Hematopoietic multipotent progenitor cell (in vitro differentiated cells): ENCODE data around the gene TADA1. TPM values are rescaled to one million over a fixed set of nuclear protein-coding genes. Genes with fewer than 3 reads are reported as not detected.
"Not testable (repeated sequence)": the region's sequence is repeated elsewhere in the genome, so short reads cannot be mapped to it uniquely, and the experiment has no call there.

ENCODE experiments used
- DNase-seq, 3 donors: peaks; one replicate each; pipeline ENCODE4 v3.0.0-alpha.2; 2011 to 2015; ENCODE audit warnings: low read depth in 2 of 3, low spot score in 2 of 3
- total RNA-seq: library from RNA; depleted of rRNA; stranded (reverse); fragments of >200 nt; gene quantifications from one replicate; pipeline ENCODE4 v1.2.3, GENCODE V29; 2012

The TADA1 gene
- total RNA-seq, 1 donor, result 14.3 TPM

DNA sequence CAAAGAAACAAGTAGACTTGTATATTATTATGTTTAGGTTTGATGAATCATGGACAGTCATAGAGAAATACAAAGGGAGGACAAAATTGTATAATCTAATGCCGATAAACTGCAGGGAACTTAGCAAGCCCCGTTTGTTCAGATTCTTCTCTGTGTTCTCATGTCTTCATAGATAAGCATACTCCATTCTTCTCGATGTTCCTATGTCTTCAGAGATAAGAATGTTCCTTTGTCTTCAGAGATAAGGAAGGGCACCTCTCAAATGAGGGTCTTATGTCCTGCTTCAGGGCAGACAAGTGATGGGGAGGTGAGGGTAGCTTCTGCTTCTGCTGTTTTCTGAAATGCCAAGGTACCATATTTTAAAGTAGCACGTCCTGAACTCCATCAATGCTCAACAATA, 19.7 kb upstream of the TADA1 start:
- no peak for DNase-seq

DNA sequence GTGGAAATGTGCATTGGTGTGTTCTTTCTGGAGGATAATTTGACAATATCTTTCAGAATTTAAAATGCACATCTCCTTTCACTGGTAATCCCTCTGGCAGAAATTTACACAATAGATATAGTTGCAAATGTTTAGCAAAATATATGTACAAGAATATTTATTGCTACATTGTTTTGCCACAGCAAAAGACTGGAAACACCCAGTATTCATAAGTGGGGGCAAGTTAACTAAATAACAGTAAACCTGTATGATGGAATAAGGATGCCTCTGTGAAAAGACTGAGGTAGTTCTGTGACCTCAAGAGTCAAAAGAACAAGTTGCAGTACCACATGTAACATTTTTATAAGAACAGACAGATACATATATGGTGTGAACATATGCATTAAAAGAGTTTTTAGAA, 13.7 kb upstream of the TADA1 start:
- DNase-seq, result no peak

DNA sequence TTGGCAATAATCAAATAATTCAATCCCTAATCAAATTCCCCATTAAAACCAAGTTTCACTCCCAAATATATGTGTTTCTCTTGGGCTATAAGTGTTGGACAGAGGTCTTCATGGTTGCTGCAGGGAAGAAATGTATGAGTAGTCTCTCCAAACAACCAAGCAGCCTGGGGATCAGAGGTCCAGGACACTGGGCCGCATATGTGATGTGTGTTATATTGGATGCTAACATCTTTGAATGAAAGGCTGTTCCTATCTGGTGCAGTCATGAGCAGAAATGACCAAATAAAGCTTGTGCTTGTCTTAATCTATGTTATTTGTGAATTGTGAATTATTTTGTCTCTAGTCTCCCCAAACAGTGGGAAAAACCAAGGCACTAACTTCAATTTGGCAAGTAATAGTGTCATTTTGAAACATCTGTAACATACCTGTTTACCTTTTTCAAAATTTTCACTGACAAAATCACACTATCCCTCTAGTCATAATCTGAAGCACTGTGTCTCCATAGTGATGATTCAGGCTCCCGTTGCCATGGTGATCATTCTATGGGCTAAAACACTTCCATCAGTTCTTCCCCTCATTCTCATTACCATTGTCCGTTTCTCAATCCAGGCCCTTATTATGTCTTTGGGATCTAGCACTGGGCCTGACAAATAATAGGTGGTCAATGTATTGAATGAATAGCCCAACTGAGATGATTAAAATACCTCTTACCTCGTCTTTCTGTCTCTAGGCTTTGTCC, 12.5 kb upstream of the TADA1 start:
- DNase-seq, result no peak

DNA sequence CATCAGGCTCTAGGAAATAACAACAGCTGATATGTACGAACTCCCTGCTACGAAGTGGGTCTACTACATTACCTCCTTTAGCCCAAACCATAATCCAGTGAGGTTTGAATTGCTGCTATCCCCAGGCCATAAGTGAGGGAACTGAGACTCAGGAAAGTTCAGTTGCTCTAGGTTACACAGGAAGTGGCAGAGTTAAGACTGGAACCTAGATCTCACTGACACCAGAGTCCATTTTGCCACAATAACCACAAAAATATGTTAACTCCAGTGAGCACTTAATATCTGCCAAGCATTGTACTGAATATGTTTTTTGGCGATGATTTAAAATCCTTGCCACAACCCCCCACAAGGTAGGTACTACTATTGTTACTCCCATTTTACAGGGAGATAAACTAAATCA, 8.9 kb upstream of the TADA1 start:
- DNase-seq, result no peak

DNA sequence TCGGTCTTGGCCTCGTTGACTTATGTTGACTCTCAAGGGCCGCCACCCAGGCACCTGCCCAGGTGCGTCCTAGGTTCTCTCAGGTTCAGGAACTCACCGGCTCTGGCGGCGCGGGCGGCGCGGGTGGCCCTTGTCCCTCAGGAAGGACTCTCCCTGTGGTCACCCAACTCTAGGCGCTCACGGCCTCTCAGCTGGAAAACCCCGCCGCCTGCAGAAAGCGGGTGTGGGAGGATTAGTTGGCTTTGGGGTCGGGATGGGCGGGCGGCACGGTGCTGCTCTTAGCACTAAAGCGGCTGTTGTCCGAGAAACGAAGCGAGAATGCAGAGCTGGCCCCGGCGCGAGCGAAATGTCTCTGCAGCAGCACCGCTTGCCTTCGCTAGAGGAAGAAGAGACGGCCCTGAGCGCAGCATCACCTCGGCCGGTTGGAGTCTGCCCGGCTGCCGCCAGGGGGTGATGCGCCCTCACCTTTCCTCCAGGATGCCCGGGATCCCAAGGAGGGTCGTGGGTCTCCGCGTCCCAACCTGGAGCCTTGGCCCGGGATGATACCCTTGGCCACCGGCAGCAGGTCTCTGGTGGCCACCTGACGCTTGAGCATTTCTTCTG, 8.1 kb upstream of the TADA1 start:
- DNase-seq, result peak in 2 of 3 donors; percentile 52 to 60

DNA sequence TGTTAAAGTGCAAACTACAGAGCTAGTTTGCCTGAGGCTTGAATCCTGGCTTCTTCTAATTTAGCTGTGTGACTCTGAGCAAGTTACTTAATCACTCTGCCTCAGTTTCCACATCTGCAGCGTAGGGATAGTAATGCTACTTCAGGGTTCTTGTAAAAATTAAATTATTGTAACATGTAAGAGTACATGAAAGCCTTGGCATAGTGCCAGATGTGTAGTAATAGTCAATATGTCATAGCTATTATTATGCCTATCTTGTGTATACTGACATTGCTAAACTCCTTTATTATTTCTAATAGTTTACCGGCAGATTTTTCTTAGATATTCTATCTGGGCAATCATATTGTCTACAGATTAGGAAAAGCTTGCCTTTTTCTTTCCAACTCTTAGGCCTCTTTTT, 6.8 kb upstream of the TADA1 start:
- no peak for DNase-seq

DNA sequence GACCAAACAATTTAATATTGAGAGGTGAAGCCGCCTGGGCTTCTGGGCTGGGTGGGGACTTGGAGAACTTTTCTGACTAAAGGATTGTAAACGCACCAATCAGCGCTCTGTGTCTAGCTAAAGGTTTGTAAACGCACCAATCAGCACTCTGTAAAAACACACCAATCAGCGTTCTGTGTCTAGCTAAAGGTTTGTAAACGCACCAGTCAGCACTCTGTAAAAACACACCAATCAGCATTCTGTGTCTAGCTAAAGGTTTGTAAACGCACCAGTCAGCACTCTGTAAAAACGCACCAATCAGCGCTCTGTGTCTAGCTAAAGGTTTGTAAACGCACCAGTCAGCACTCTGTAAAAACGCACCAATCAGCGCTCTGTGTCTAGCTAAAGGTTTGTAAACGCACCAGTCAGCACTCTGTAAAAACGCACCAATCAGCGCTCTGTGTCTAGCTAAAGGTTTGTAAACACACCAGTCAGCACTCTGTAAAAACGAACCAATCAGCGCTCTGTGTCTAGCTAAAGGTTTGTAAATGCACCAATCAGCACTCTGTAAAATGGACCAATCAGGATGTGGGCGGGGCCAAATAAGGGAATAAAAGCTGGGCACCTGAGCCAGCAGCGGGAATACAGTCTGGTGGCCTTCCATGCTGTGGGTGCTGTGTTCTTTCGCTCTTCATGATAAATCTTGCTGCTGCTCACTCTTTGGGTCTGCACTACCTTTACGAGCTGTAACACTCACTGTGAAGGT, 2.3 kb upstream of the TADA1 start:
- not testable (repeated sequence) for DNase-seq

DNA sequence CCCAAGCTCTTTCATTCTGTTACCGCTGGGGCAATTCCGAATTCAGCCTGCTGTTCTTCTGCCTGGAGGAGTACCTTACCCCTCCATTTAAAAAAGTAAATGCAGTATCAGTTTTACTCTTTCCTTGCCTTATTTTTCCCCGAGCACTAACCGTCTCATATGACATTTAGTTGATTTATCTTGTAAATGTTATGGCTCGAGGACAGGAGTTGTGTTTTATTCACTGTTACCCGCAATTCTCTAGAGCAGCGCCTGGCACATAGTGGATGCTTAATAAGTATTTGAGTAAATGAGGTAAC, 425 bp upstream of the TADA1 start:
- no peak for DNase-seq

DNA sequence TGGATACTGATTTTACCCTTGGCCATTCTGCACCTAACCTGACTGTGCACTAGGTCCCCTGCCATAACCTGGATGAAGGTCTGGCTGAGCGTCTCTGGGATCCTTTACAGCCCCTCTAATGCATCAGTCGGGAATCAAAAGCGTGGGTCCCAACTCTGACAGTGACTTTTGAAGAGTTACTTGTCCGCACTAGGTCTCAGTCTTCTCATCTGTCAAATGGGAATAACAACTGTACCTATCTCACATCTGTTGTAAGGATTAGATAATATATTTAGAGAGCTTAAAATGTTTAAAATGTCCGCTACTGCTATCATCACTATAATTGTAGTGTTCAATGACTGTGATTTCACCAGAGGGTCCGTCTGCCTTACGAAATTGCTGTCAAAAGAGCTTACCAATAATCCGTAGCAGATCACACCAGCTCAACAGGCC, 746 bp downstream of the TADA1 start:
- no peak for DNase-seq

DNA sequence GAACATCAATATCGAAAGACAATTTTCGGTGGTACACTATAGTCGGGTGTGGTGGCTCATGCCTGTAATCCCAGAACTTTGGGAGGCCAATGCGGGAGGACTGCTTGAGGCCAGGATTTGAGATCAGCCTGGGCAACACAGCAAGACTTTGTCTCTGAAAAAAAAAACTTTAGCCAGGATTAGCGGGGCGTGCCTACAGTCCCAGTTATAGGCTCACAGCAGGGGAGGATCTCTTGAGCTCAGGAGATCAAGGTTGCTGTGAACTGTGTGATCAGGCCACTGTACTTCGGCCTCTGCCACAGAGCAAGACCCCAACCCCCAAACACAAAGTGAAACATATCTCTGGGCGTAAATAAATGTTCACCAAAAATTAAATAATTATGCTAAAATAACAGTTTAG, 1.6 kb downstream of the TADA1 start:
- no peak for DNase-seq

DNA sequence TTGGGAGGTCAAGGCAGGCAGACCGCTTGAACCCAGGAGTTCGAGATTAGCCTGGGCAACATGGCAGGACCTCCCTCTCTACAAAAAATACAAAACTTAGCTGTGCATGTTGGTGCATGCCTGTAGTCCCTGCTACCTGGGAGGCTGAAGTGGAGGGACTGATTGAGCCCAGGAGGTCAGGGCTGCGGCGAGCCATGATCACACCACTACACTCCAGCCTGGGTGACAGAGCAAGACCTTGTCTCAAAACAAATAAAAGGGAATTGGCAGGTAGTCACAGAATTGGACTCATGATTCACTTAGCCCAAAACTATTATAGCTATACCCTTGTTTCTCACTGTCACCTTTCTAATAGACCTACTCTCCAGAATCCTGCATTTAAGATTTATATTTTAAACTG, 5.5 kb downstream of the TADA1 start:
- DNase-seq, result no peak

DNA sequence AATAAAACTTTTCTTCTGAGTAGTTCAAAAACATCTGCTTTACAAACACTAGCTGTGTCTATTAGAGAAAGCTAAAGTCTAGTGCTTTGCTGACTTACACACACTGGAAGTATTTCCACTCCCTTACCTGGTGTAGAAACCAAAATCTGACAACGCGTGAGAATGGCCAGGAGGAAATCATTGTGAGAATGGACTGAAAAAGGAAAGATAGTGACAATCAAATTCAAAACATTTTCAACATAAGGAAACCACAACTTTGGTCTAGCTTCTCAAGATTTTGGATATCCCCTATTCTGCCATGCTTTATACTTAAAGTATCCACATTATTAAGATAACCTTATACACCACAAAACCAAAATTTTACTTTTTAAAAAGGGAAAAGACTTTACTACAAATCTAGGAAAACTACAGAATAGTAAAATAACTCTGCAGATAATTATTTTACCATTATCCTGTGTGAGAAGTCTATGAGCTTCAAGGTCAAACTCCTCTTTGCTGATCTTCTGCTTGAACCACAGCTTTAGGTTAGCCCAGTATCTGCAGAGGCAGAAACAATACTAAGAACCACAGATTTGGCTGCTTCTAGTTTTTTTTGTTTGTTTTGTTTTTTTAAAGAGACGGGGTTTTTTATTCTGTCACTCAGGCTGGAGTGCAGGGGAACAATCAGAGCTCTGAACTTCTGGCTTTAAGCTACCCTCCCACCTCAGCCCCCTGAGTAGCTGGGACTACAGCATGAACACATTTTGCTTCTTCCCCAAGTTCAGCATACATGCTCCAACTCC, 6.6 kb downstream of the TADA1 start:
- no peak for DNase-seq

DNA sequence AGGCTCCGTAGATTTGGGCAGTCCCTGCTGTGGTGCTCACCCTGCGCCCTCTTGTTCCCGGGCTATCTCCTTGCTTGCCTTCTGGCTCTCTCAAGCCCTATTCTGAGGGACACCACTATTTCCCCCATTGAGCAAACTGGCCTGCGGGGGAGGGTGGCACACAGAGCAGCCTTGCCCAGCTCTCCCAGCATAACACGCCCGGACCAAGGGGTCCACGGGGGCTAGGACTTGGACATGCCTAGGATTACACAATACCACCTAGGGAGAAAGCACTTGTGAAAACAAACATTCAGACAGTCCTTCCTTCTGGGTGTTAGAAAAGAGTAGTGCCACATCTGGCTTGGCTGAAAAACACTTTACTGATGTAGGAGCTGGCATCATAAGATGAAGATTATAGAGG, 7.4 kb downstream of the TADA1 start:
- no peak for DNase-seq

DNA sequence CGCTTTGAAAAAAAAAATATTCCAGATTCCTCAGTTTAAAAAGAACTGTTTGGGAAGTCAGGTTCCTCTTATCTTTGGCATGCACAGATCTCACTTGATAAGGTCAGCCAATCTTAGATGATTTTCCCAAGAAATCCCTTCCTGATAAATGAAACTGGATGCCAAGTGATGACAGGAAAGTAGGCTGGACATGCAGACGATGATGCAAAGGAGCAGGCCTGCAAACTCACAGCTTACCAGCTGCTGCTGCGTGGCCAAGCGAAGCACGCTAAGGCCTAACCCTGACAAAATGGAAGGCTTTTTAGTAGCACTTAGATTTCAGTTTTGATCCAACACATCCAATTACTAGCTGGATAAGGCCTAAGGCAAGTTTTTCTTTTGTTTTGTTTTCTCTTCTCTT, 10.1 kb downstream of the TADA1 start:
- DNase-seq, result no peak

DNA sequence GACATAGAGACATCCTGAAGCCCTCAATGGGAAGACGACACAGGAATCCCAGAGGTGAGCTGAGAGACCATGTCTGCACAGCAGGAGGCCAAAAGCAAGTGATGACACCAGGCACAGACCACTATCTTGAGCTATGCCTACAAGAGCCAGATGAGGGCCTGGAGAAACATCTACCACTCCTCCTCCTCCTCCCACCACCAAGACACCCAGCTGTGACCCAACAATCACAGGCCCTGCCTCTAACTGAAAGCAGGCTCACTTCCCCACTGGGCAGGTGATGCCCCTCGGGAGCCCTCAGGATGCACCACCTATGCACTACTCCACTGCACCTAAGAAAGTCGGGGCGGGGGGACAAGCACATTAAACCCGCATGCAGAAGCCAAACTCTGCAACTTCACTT, 16.5 kb downstream of the TADA1 start:
- no peak for DNase-seq

DNA sequence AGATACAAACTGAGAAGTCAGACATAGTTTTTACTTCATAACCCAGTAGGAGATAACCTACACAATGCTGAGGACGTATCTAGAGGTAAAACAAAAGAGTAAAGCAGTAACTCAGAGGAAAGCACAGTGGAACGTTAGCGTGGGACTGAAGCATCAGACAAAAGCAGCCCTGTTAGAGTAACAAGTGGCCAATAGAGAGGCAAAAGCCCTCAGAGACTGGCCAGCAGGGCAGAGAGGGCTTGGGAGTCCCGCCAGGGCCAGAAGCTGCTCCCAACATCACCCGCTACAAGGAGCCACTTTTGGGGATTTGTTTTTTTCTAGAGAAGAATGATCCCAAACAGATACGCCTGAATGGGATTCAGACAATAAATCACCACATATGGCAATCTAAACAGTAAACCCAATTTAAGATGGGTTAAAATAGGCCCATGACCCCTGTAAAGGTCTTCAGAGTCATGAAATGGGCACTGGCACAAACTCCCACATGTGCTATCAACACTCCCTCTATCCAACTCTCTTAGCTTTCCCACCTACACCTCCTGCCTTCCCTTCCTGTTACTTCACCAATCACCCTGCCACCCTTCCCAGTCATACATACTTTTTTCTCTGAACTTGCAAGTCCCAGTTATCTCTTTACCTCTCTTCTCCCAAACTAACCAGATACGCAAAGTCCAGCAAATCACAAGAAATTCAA, 17.2 kb downstream of the TADA1 start:
- no peak for DNase-seq

DNA sequence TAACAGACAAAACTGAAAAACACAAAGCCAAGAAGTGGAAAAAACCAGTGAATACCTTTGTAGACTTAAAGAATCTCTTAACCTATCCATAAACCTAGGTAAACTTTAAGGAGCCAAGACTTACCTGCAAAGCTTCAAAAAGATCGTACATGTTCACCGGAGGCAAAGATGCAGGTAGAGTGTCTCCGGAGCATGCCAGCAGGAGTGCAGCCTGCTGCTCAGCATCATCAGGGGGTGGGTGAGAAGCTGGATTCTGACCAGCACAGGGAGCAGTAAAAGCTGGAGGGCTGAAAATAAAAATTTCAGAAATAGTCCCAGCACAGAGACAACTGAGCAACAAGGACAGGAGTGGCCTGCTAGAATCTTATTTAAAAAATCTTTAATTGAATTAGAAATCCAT, 18.1 kb downstream of the TADA1 start:
- no peak for DNase-seq

DNA sequence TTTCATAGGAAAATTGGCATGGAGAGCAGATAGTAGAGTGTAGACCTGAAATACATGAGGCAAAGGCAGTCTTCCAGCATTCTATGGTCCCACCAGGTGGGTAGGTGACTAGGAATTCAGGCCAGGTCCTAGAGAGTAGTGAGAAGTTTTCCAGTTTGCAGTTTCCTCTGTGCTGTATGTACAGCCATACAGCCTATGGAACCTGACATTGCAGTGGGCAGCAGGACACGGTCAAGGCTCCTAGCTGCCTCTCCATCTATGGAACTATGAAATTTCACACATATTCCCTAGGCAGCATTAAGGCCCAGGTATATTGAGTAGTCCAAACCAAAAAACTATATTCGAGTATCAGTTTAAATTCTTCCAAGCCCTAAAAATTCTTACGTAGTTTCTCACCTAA, 20.5 kb downstream of the TADA1 start:
- DNase-seq, result no peak

DNA sequence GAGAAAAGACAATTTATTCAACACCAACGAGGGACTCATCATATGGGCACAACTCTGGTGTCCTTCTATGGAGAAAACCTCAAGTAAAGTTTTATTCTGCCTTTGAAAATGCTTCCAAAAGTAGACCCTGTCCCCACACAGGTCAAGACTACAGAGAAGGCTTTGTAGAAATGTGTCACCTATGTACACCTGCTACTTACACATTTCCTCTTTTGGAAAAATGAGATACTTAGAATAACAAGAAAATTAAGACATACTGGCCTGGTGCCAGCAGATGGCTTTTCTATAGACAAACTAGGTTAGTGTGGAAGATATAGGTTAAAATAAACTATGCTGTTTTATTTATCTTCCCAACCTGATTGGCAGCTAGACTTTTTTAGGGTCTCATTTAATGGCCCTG, 23.1 kb downstream of the TADA1 start:
- no peak for DNase-seq

DNA sequence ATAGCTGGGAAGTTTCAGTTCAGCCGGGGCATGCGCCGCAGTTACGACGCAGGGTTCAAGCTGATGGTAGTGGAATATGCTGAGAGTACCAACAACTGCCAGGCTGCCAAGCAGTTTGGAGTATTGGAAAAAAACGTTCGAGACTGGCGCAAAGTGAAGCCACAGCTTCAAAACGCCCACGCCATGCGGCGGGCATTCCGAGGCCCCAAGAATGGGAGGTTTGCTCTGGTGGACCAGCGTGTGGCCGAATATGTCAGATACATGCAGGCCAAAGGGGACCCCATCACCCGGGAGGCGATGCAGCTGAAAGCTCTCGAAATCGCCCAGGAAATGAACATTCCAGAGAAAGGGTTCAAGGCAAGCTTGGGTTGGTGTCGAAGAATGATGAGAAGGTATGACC, 26.9 kb downstream of the TADA1 start:
- no peak for DNase-seq

DNA sequence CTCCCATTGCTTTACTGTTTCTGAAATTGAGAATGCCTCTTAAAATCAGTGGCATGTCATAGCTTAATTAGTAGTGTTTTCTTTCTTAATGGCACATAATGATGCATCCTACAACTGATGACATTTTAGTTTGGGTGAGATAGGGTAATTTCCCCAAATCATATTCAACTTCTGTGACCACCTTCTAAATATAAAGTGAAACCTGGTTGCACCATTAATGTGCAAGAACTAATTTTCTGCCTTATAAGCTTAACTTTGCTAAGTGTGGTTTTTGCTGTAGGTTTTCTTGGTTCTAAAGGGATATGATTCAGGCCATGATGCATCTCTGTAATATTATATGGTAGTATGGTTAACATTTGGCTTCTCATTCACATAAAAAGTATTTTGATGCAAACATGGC, 27.9 kb downstream of the TADA1 start:
- DNase-seq, result no peak
